Measurements from ENCODE around the gene CAMSAP2.

DNA sequence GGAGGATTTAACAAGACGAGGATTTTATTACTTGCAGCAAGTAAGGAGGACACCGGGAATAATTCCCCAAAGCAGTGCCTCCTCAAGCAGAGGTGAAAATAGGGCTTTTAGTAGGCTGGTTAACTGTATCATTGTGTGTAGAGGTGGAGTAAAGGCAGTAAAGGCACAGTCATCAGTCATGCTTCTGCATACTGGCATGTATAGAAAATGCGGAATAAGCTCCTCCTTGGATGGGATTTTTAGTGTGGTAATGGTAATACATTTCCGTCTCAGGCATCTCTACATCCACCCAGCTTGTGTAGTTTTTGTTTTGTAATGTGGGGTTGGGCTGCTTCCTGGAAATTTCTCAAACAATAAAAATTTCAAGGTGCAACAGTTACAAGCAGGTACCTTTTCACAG is 106.7 kb downstream of the CAMSAP2 start:
- TF ChIP-seq, protein P1, sequence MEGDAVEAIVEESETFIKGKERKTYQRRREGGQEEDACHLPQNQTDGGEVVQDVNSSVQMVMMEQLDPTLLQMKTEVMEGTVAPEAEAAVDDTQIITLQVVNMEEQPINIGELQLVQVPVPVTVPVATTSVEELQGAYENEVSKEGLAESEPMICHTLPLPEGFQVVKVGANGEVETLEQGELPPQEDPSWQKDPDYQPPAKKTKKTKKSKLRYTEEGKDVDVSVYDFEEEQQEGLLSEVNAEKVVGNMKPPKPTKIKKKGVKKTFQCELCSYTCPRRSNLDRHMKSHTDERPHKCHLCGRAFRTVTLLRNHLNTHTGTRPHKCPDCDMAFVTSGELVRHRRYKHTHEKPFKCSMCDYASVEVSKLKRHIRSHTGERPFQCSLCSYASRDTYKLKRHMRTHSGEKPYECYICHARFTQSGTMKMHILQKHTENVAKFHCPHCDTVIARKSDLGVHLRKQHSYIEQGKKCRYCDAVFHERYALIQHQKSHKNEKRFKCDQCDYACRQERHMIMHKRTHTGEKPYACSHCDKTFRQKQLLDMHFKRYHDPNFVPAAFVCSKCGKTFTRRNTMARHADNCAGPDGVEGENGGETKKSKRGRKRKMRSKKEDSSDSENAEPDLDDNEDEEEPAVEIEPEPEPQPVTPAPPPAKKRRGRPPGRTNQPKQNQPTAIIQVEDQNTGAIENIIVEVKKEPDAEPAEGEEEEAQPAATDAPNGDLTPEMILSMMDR (IDR thresholded peaks at IDR 0.05) = no peak
- no peak for TF ChIP-seq EZH2phosphoT487 (IDR thresholded peaks at IDR 0.05)

Measured in neural progenitor cell (in vitro differentiated cells).